ENCODE measurements around the gene ACP5. TPM values are rescaled to one million over a fixed set of nuclear protein-coding genes. Genes with fewer than 3 reads are reported as not detected.

ACP5 gene
- total RNA-seq, 1 experiment from 2014 or later = 2.3 TPM

- Histone ChIP-seq H3K56ac (ENCODE audit: insufficient read length, low read depth, low read length) (no peak overlapping the region), H3K4ac (ENCODE audit: low read depth, low read length) (no peak overlapping the region), H3K27ac (ENCODE audit: insufficient read length, low read depth, low read length) (no peak overlapping the region), H2BK20ac (ENCODE audit: low read depth, low read length, poor library complexity, severe bottlenecking) (no peak overlapping the region), H3K23ac (ENCODE audit: insufficient read length, low read depth, low read length) (no peak overlapping the region), H3K18ac (ENCODE audit: insufficient read length, low read depth, low read length) (no peak overlapping the region), H2AFZ (ENCODE audit: low read length) (no peak overlapping the region), H2BK5ac (ENCODE audit: insufficient read length, low read length) (no peak overlapping the region), H2BK15ac (ENCODE audit: low read depth, low read length) (no peak overlapping the region), H3K14ac (ENCODE audit: insufficient read depth, low read length) (no peak overlapping the region), H4K8ac (replicated peaks; ENCODE audit: insufficient read length, low read depth, low read length) (no peak overlapping the region), H3K79me1 (ENCODE audit: insufficient read depth, low read depth, low read length, poor library complexity, severe bottlenecking) (peaks cover 2% of the 10 kb centered on the region), H4K20me1 (ENCODE audit: control insufficient read depth, insufficient read depth, insufficient read length) (no peaks in the 10 kb centered on the region), H3K9me3 (ENCODE audit: control insufficient read depth, low read depth, low read length) (no peaks in the 10 kb centered on the region), H3K4me1 (ENCODE audit: insufficient read depth, low read length) (no peaks in the 10 kb centered on the region), H3T11ph (ENCODE audit: low read length) (no peak overlapping the region), H3K27me3 (ENCODE audit: insufficient read depth, low read length) (no peaks in the 10 kb centered on the region), H4K91ac (ENCODE audit: insufficient read length, low read depth, low read length) (no peak overlapping the region), H2BK120ac (ENCODE audit: low read depth, low read length, poor library complexity, severe bottlenecking) (no peak overlapping the region), H2BK12ac (ENCODE audit: insufficient read length, low read depth, low read length) (no peak overlapping the region), H3K9ac (ENCODE audit: extremely low read depth, insufficient read length, low read length) (no peak overlapping the region), H3K4me2 (ENCODE audit: insufficient read depth, insufficient read length, low read length) (no peak overlapping the region), H3K23me2 (ENCODE audit: insufficient read length, low read depth, low read length, poor library complexity, severe bottlenecking) (no peaks in the 10 kb centered on the region), H3K79me2 (ENCODE audit: insufficient read depth, low read length) (peaks cover 6% of the 10 kb centered on the region; the same call in 1 of the 2 replicates), H2AK5ac (ENCODE audit: insufficient read length, low read length) (no peak overlapping the region), H4K5ac (ENCODE audit: insufficient read length, low read depth, low read length) (no peak overlapping the region)
- no peak for DNase-seq
- H3K4me3 Mint-ChIP-seq = no peak overlapping the region
- whole genome bisulfite sequencing (ENCODE audit: extremely low coverage, insufficient read length, low lambda C conversion rate) = no CpG with 5 or more reads among the region's 20 CpGs
- peaks cover 15 to 37% (median 29%) of the 10 kb centered on the region in 3 experiments; a peak in 6 of 7 replicates for H3K36me3 Mint-ChIP-seq (ENCODE audit: insufficient read depth in 1 of 3, low read depth in 3 of 3)
- no peak for TF ChIP-seq CTCF (conservative IDR thresholded peaks at IDR 0.05)
- peaks cover 1% of the 10 kb centered on the region in 2 experiments for H3K4me1 Mint-ChIP-seq
- H3K9me3 Mint-ChIP-seq = no peaks in the 10 kb centered on the region
- H3K27ac Mint-ChIP-seq = peak overlapping the region in 1 of 3 experiments; percentile 44; a peak in 1 of 7 replicates
- H3K27me3 Mint-ChIP-seq (ENCODE audit: low read depth) = no peaks in the 10 kb centered on the region
These were observed 24.6 kb downstream of the ACP5 start for GRCh38 chr19:11552666-11553372.
